ENCODE results near the gene AGPS.
"Not testable (repeated sequence)": the region's sequence is repeated elsewhere in the genome, so short reads cannot be mapped to it uniquely, and the experiment has no call there.

The AGPS gene

DNA sequence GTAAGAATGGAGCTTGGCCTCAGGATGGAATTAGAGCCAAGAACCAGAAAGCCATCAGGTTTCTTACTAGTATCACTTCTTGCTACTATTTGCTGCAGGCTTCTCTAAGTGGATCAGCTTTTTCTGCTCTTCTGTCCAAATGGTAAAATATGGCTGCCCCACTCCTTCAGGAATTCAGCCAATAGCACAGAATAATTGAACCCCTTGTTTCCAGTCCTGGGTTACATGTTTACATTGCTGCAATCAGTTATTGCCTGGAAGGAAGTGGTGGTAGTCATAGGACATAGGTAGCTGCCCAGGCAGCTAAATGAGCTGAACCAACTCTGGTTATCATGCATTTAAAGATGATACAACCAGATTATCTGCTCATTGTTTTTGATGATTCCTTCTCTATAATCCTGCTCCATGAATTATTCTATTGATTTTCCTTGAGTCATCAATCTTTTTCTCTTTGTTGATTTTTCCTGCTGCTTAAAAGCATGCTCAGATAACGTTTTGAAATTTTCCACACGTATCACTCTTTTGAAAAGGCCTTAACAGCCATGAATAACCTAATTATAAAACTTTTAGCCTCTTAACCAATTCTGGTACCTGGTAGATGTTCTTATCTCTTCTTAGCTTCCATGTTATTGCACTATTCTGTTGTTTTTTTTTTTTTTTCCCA, 12.6 kb downstream of the AGPS start:
- no peak overlapping the region for H3K4me3 Mint-ChIP-seq
- no peak for DNase-seq (ENCODE audit: low spot score in 2 of 2)
- H3K36me3 Mint-ChIP-seq (ENCODE audit: insufficient read depth): no peaks in the 10 kb centered on the region
- no peaks in the 10 kb centered on the region for H3K9me3 Mint-ChIP-seq
- peaks cover 46% of the 10 kb centered on the region for H3K4me1 Mint-ChIP-seq
- no peaks in the 10 kb centered on the region for H3K27me3 Mint-ChIP-seq
- peak overlapping the region; percentile 25 for H3K27ac Mint-ChIP-seq (ENCODE audit: low read depth)
- no peak for ATAC-seq (replicated peaks; ENCODE audit: extremely low read depth, poor library complexity, severe bottlenecking)

DNA sequence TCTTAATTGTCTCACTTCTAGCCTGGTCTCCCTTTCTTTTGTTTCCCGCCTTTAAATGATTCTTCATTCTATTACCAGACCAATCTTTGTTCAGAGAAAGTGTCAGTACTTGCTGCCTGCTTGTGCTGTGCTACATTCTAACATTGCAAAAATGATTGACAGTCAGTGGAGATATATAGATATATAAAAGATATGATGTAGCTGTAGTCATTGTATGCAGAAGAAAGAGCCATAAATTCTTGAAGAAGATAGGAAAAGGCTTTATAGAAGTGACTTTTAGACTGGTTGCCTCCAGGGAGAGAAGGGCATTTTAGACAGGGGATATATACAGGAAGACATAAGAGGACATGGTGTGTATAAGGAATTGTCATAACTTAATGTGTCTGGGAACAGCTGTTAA, 13.6 kb downstream of the AGPS start:
- H3K36me3 Mint-ChIP-seq (ENCODE audit: insufficient read depth): no peaks in the 10 kb centered on the region
- H3K27me3 Mint-ChIP-seq: no peaks in the 10 kb centered on the region
- no peak for DNase-seq (ENCODE audit: low spot score in 2 of 2)
- no peak for ATAC-seq (replicated peaks; ENCODE audit: extremely low read depth, poor library complexity, severe bottlenecking)
- no peaks in the 10 kb centered on the region for H3K9me3 Mint-ChIP-seq
- H3K27ac Mint-ChIP-seq (ENCODE audit: low read depth): peak overlapping the region; percentile 25
- H3K4me3 Mint-ChIP-seq: no peak overlapping the region
- peaks cover 48% of the 10 kb centered on the region for H3K4me1 Mint-ChIP-seq

DNA sequence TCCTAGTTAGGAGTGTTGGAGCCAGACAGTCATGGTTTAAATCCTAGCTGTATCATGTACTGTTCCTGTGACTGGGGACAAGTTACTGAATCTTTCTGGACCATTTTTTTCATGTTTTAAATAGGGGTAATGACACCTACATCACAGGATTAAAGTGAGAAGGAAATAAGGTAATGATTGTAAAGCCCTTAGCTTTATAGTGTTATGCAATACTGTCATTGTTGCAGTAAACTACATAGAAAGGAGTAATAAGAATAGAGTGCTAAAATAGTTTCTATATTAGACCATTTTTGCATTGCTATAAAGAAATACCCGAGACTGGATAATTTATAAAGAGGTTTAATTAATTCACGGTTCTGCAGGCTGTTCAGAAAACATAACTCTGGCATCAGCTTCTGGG, 14.5 kb downstream of the AGPS start:
- Mint-ChIP-seq H3K4me3 (no peak overlapping the region), H3K36me3 (ENCODE audit: insufficient read depth) (no peaks in the 10 kb centered on the region), H3K4me1 (peaks cover 47% of the 10 kb centered on the region), H3K9me3 (no peaks in the 10 kb centered on the region), H3K27me3 (no peaks in the 10 kb centered on the region), H3K27ac (ENCODE audit: low read depth) (no peak overlapping the region)
- ATAC-seq (replicated peaks; ENCODE audit: extremely low read depth, poor library complexity, severe bottlenecking): no peak
- DNase-seq (ENCODE audit: low spot score in 2 of 2): no peak

DNA sequence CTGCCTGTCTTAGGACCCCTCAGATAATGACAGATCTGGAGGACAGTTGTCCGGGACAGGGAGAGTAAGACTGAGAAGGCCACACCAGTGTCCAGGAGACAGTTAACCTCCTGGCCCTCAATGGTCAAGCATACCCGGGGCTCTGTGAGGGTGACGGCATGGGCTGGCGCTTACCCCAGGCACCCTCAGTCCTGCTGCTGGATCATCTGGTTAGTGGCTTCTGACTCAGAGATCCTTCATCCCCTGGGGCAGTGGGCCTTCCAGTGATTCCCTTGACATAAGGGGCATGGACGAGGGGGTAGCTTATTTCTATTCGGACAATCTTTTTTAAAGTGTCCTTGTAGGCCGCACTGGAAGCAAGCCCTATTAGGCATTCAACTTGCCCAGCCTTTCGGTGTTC, 18.1 kb downstream of the AGPS start:
- not testable (repeated sequence) for H3K27me3 Mint-ChIP-seq; H3K27ac Mint-ChIP-seq (ENCODE audit: low read depth); DNase-seq (ENCODE audit: low spot score in 2 of 2); H3K4me3 Mint-ChIP-seq; H3K36me3 Mint-ChIP-seq (ENCODE audit: insufficient read depth); H3K9me3 Mint-ChIP-seq; ATAC-seq (replicated peaks; ENCODE audit: extremely low read depth, poor library complexity, severe bottlenecking)
- H3K4me1 Mint-ChIP-seq: peaks cover 33% of the 10 kb centered on the region

DNA sequence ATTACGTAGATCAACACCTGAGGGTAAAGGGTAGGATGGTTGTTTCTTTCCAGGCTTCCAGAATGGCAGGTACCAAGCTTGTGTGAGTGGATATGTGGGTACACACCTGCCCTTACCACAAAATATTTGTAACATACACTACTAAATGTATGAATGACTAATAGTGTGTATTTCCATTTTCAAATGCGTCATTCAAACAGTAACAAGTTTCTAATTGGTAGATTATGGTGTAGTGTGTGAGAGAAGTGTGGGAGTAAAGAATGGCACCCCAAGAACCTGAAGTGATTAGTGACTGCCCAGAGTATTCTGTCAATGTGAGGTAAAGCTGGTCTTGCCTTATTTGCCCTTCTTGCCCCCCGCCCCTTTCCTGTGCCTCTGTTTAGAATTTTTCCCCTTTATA, 21.1 kb downstream of the AGPS start:
- no peak for DNase-seq (ENCODE audit: low spot score in 2 of 2)
- no peaks in the 10 kb centered on the region for H3K27me3 Mint-ChIP-seq

DNA sequence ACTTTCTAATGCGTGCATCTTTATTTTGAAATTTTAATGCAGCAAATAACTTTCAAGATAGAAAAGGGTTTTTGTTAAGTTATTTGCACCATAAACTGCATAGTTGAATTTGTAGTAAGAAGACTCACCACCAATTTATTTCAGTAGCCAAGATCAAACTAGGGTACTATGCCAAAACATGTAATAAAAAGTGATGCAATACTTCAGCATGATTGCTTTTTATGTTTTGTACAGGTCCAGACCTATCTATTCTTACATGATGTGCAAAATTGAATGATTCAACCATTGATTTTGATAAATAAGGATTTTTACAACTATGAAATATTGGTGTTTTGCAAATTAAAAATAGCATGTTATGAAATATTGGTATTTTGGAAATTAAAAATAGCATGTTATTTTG, 26.7 kb downstream of the AGPS start:
- Mint-ChIP-seq H3K9me3 (no peaks in the 10 kb centered on the region), H3K27ac (ENCODE audit: low read depth) (no peak overlapping the region), H3K4me3 (no peak overlapping the region), H3K27me3 (no peaks in the 10 kb centered on the region), H3K36me3 (ENCODE audit: insufficient read depth) (peaks cover 3% of the 10 kb centered on the region), H3K4me1 (peaks cover 26% of the 10 kb centered on the region)
- ATAC-seq (replicated peaks; ENCODE audit: extremely low read depth, poor library complexity, severe bottlenecking) (no peak), DNase-seq (ENCODE audit: low spot score in 2 of 2) (no peak)

More for the DNA sequence above, 21.1 kb downstream of the AGPS start:
- Mint-ChIP-seq H3K4me1 (peaks cover 25% of the 10 kb centered on the region), H3K27ac (ENCODE audit: low read depth) (no peak overlapping the region), H3K36me3 (ENCODE audit: insufficient read depth) (peaks cover 1% of the 10 kb centered on the region), H3K4me3 (no peak overlapping the region), H3K9me3 (no peaks in the 10 kb centered on the region)
- ATAC-seq (replicated peaks; ENCODE audit: extremely low read depth, poor library complexity, severe bottlenecking): no peak

DNA sequence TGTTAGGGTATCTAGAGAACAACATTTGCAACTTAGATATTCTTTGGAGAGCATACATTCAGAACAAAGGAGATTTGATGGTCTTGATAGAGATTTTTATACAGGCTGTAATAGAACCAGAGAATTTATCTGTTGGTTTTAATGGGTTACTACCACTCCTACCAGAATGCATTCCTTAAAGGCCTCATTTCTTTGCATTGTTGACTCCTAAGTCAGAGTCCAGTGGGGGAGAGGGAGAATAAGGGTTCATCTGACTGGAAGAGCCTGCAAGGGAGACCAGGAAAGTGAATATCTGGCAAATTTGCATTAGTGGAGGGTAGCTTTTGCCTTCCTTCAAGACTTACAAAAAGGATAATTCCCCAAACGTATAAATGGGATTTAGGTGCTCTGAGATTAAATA, 29.7 kb downstream of the AGPS start:
- no peak for ATAC-seq (replicated peaks; ENCODE audit: extremely low read depth, poor library complexity, severe bottlenecking)
- Mint-ChIP-seq H3K27me3 (no peaks in the 10 kb centered on the region), H3K36me3 (ENCODE audit: insufficient read depth) (peaks cover 3% of the 10 kb centered on the region), H3K9me3 (peaks cover 4% of the 10 kb centered on the region), H3K27ac (ENCODE audit: low read depth) (no peak overlapping the region), H3K4me3 (no peak overlapping the region), H3K4me1 (peaks cover 38% of the 10 kb centered on the region)
- DNase-seq (ENCODE audit: low spot score in 2 of 2): no peak

DNA sequence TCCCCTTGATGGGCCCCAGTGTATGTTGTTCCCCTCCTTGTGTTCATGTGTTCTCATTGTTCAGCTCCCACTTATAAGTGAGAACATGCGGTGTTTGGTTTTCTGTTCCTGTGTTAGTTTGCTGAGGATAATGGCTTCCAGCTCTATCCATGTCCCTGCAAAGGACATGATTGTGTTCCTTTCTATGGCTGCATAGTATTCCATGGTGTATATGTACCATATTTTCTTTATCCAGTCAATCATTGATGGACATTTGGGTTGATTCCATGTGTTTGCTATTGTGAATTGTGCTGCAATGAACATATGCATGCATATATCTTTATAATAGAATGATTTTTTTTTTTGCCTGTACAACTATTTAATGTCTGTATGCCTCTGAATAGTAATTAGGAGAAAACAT, 31.5 kb downstream of the AGPS start:
- not testable (repeated sequence) for ATAC-seq (replicated peaks; ENCODE audit: extremely low read depth, poor library complexity, severe bottlenecking); DNase-seq (ENCODE audit: low spot score in 2 of 2); H3K4me3 Mint-ChIP-seq; H3K36me3 Mint-ChIP-seq (ENCODE audit: insufficient read depth); H3K27ac Mint-ChIP-seq (ENCODE audit: low read depth); H3K27me3 Mint-ChIP-seq
- peaks cover 54% of the 10 kb centered on the region for H3K4me1 Mint-ChIP-seq
- peaks cover 13% of the 10 kb centered on the region for H3K9me3 Mint-ChIP-seq

DNA sequence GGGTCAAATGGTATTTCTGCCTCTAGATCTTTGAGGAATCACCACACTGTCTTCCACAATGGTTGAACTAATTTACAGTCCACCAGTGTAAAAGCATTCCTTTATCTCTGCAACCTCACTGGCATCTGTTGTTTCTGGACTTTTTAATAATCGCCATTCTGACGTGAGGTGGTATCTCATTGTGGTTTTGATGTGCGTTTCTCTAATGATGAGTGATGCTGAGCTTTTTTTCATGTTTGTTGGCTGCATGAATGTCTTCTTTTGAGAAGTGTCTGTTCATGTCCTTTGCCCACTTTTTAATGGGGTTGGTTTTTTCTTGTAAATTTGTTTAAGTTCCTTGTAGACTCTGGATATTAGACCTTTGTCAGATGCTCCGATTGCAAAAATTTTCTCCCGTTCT, 32.0 kb downstream of the AGPS start:
- peaks cover 57% of the 10 kb centered on the region for H3K4me1 Mint-ChIP-seq
- H3K9me3 Mint-ChIP-seq: peaks cover 13% of the 10 kb centered on the region
- H3K27me3 Mint-ChIP-seq; H3K36me3 Mint-ChIP-seq (ENCODE audit: insufficient read depth); ATAC-seq (replicated peaks; ENCODE audit: extremely low read depth, poor library complexity, severe bottlenecking); DNase-seq (ENCODE audit: low spot score in 2 of 2); H3K27ac Mint-ChIP-seq (ENCODE audit: low read depth); H3K4me3 Mint-ChIP-seq: not testable (repeated sequence)

DNA sequence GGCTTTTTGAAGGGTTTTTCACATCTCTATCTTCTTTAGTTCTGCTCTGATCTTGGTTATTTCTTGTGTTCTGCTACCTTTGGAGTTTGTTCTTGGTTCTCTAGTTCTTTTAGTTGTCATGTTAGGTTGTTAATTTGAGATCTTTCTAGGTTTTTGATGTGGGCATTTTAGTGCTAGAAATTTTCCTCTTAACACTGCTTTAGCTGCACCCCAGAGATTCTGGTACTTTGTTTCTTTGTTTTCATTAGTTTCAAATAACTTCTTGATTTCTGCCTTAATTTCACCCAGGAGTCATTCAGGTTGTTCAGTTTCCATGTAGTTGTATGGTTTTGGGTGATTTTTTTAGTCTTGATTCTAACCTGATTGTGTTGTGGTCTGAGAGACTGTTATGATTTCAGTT, 34.7 kb downstream of the AGPS start:
- Mint-ChIP-seq H3K4me3 (no peak overlapping the region), H3K36me3 (ENCODE audit: insufficient read depth) (peaks cover 6% of the 10 kb centered on the region), H3K27ac (ENCODE audit: low read depth) (no peak overlapping the region), H3K4me1 (peaks cover 51% of the 10 kb centered on the region), H3K27me3 (no peaks in the 10 kb centered on the region), H3K9me3 (peaks cover 18% of the 10 kb centered on the region)
- no peak for DNase-seq (ENCODE audit: low spot score in 2 of 2)
- no peak for ATAC-seq (replicated peaks; ENCODE audit: extremely low read depth, poor library complexity, severe bottlenecking)

DNA sequence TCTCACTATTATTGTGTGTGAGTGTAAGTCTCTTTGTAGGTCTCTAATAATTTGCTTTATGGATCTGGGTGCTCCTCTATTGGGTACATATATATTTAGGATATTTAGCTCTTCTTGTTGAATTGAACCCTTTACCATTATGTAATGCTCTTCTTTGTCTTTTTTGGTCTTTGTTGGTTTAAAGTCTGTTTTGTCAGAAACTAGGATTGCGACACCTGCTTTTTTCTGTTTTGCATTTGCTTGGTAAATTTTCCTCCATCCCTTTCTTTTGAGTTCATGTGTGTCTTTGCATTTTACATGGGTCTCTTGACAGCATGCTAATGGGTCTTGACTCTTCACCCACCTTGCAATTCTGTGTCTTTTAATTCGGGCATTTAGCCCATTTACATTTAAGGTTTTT, 35.4 kb downstream of the AGPS start:
- H3K4me3 Mint-ChIP-seq; DNase-seq (ENCODE audit: low spot score in 2 of 2); ATAC-seq (replicated peaks; ENCODE audit: extremely low read depth, poor library complexity, severe bottlenecking); H3K36me3 Mint-ChIP-seq (ENCODE audit: insufficient read depth); H3K27me3 Mint-ChIP-seq; H3K27ac Mint-ChIP-seq (ENCODE audit: low read depth): not testable (repeated sequence)
- Mint-ChIP-seq H3K9me3 (peaks cover 21% of the 10 kb centered on the region), H3K4me1 (peaks cover 50% of the 10 kb centered on the region)

DNA sequence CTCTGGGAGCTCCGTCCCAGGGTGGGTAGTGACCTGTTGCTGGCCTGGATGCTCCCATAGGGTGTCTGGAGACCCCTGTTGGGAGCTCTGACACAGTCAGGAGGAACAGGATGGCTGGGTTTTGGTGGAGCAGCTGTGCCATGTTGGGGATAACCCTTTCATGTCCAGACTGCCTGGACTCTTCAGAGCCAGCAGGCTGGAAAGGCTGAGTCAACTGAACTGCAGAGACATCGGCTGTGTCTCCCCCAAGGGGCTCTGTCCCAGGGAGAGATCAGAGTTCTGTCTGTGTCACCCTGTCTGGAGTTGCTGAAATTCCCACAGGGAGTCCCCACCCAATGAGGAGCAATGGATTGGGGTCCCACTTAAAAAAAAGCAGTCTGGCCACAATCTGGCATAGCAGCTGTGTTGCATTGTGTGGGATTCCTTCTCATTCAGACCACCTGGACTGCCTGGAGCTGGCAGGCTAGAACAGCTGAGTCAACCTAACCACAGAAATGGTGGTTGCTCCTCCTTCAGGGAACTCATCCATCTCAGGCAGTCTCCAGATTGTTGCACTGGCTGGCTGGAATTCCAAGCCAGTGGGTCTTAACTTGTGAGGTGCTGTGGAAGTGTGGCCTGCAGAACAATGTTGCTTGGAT, 37.2 kb downstream of the AGPS start:
- no peak overlapping the region for H3K27ac Mint-ChIP-seq (ENCODE audit: low read depth)
- peaks cover 42% of the 10 kb centered on the region for H3K4me1 Mint-ChIP-seq
- peaks cover 23% of the 10 kb centered on the region for H3K9me3 Mint-ChIP-seq
- H3K36me3 Mint-ChIP-seq (ENCODE audit: insufficient read depth): peaks cover 6% of the 10 kb centered on the region
- DNase-seq (ENCODE audit: low spot score in 2 of 2): no peak
- no peak overlapping the region for H3K4me3 Mint-ChIP-seq
- no peak for ATAC-seq (replicated peaks; ENCODE audit: extremely low read depth, poor library complexity, severe bottlenecking)
- H3K27me3 Mint-ChIP-seq: no peaks in the 10 kb centered on the region

DNA sequence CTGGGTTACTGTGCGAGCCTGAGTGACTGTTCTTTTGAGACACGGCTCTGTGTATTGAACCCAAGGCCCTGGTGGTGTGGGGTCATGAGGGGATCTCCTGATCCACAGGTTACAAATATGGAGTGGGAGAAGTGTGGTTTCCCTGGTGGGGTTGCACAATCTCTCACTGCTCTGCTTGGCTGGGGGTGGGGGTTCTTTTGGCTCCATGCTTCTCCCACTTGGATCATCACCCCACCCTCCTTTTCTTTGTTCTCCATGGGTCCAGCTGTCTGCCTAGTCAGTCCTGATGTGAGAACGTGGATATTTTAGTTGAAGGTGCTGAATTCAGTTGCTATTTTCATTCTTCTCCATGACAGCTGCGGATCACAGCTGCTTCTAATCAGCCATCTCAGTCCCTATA, 37.8 kb downstream of the AGPS start:
- Mint-ChIP-seq H3K27ac (ENCODE audit: low read depth) (no peak overlapping the region), H3K27me3 (no peaks in the 10 kb centered on the region), H3K4me3 (no peak overlapping the region), H3K9me3 (peaks cover 23% of the 10 kb centered on the region), H3K4me1 (peaks cover 38% of the 10 kb centered on the region), H3K36me3 (ENCODE audit: insufficient read depth) (peaks cover 6% of the 10 kb centered on the region)
- ATAC-seq (replicated peaks; ENCODE audit: extremely low read depth, poor library complexity, severe bottlenecking) (no peak), DNase-seq (ENCODE audit: low spot score in 2 of 2) (no peak)
